Activated T-cell treated with anti-CD3 and anti-CD28 coated beads for 1 hour (primary cell): ENCODE data around the gene COMMD7.
"Not testable (repeated sequence)": the region's sequence is repeated elsewhere in the genome, so short reads cannot be mapped to it uniquely, and the experiment has no call there.

ENCODE experiments used
- DNase-seq: peaks from one replicate; pipeline ENCODE4 v3.0.0-alpha.2; 2020; ENCODE audit warnings: low read depth

Gene COMMD7

GRCh38 chr20:32728435-32728834, 14.8 kb downstream of the COMMD7 start:
- not testable (repeated sequence) for DNase-seq

GRCh38 chr20:32727683-32728082, 15.6 kb downstream of the COMMD7 start:
- no peak for DNase-seq

GRCh38 chr20:32718749-32719348, 24.4 kb downstream of the COMMD7 start:
- no peak for DNase-seq

GRCh38 chr20:32711346-32711745, 31.9 kb downstream of the COMMD7 start:
- DNase-seq, result no peak

- no peak for DNase-seq
Measured at GRCh38 chr20:32709632-32710121, 33.6 kb downstream of the COMMD7 start.

GRCh38 chr20:32709029-32709631, 34.1 kb downstream of the COMMD7 start:
- DNase-seq, result not testable (repeated sequence)

- DNase-seq, result no peak
Measured at GRCh38 chr20:32707691-32708581, 35.3 kb downstream of the COMMD7 start.

- no peak for DNase-seq
Measured at GRCh38 chr20:32706486-32706885, 36.8 kb downstream of the COMMD7 start.

- no peak for DNase-seq
Measured at GRCh38 chr20:32702706-32703425, 40.4 kb downstream of the COMMD7 start.

GRCh38 chr20:32697608-32698007, 45.7 kb downstream of the COMMD7 start:
- DNase-seq, result no peak

- no peak for DNase-seq
Measured at GRCh38 chr20:32695089-32695488, 48.2 kb downstream of the COMMD7 start.

GRCh38 chr20:32688966-32689365, 54.3 kb downstream of the COMMD7 start:
- DNase-seq, result not testable (repeated sequence)

- no peak for DNase-seq
Measured at GRCh38 chr20:32687180-32687532, 56.1 kb downstream of the COMMD7 start.

GRCh38 chr20:32686530-32687179, 56.6 kb downstream of the COMMD7 start:
- no peak for DNase-seq

- DNase-seq, result no peak
Measured at GRCh38 chr20:32685541-32686529, 57.4 kb downstream of the COMMD7 start.

GRCh38 chr20:32682508-32682987, 60.7 kb downstream of the COMMD7 start:
- DNase-seq, result no peak

GRCh38 chr20:32681175-32682084, 61.8 kb downstream of the COMMD7 start:
- no peak for DNase-seq

- DNase-seq, result no peak
Measured at GRCh38 chr20:32680544-32681174, 62.6 kb downstream of the COMMD7 start.

GRCh38 chr20:32678948-32679347, 64.3 kb downstream of the COMMD7 start:
- no peak for DNase-seq
